NCI-H1417 treated with DMSO at 0.1 percent for 48 hours (cell line): ENCODE data around the gene CCDC85C.

ENCODE experiments used
- DNase-seq: peaks from one replicate; lab custom pipeline; 2025; lab: John Stamatoyannopoulos, UW

Gene CCDC85C

DNA sequence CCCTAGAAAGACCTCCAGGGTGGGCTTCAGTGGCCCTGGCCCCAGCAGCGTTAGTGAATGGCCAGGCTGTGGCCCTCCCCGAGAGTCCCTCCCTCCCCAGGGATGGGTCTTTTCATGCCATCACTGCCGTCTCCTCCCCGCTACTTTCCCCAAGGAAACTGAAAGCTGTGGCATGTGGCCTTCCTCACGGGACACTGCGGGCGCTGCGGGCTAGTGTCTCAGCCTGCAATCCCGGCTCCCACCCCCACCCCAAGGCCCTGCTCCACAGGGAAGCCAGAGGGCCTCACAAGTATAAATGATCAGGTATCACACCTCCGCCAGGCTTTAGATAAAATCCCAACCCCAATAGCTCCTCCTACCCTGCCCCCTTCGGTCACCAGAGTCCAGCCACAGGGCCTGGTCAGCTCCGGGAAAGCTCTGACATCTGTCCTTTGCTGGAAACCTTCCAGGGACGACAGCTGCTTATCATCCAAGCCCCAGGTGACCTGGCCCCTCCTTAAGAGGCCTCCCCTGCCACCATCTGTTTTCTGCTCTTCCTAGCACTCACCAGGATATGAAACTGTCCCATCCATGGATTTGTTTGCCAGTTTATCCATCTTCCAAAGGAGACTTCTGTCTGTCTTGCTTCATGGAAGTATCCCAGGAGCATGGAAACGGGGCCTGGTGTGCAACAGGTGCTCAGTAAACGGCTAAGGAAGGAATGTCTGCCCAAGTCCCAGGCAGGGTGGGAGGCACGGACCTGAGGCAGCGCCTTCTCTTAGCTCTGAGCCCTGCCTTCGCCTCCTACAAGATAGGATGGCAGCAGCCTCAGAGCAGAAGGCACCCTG lies 31.6 kb downstream of the CCDC85C start:
- no peak for DNase-seq

DNA sequence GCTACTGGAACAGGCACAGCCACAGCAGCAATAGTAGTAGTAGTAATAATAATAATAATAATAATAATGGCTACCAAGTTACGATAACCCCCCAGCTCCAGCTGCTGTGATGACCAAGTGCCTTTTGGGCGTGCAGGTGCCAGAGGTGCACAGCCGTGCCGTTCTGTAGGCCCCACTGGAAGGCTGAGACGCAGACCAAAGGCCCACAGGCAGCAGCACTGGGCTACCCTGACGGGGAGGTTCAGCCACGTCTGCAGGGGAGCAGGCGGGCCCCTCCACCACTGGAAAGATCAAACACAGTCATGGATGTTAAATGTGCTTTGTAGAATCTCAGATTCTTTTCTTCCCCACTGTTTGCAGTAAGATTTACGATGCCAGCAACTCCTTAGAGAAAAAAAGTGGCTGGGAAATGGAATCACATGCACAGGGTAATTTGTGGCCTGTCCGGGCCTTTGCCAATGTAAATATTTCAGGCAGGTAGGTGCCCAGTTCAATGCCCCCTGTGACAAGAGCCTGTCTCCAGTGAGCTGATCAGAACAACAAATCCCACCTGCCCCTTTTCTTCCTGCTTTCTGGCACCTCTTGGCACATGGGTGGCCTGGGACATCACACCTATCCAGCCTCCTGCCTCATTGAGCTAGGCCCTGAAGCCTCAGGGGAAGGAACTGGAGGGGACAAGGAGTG lies 32.6 kb downstream of the CCDC85C start:
- DNase-seq, result no peak

DNA sequence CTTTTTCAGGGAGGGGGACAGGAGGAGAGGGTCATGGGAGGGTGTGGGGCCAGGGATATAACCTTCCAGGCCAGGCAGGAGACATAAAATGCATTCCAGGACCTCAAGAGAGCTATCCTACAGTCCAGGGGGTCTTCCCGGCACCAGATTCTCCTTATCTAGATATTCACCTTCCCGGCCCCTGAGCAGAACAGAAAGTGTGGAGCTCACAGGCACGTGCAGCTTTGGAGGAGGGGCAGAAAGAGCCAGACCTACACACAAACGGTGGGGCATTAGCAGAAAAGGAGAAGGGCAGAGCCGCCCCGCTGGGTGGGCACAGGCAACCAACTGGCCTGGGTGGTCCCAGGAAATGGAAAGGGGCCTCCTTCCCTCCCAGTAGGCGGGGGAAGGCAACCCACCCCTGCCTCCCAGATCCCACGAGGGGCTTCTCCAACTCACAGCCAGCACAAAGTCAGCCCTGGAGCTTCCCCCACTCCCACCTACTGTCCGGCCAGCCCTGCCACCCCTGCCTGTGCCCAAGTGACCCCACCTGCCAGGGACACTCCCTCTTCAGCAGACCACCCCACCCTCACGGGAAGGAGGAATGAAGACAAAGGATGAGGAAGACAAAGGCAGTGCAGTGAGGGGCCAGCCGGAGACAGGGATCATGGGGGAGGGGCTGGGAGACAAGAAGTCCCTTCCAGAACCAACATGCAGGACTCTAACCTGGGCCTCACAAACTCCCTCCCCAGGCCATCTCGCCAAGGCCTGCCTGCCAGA lies 33.3 kb downstream of the CCDC85C start:
- DNase-seq, result no peak

DNA sequence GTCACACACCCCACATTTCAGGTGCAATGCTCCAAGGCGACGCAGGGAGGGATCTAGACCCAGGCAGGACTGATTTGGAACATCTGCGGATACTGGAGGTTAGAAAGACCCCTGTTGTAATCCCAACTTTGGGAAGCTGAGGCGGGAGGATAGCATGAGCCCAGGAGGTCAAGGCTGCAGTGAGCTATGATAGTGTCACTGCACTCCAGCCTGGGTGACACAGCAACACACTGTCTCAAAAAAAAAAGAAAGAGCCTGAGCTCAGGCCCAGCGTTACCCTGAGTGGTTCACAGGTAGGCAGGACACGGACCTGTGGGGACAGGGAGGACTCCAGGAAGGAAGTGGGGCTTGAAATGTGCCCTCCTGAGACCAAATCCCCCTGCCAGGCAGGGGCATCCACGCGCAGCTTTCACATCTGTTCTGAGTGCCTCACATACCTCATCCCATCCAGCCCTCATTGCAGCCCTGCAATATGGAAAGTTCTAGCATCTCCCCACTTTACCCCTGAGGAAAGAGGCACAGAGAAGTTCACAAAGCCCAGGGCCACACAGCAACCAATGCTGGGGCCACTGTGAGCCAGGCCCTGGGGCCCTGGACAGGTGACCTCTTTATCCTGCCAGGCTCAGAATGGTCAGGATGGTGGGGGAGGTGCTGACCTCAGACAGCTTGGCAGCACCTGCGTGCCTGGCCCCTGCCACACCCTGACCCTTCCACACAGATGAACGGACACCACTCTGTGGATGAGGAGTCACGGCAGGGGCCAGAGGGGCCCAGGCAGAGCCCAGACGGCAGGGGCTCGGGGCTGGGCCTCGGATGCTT lies 34.1 kb downstream of the CCDC85C start:
- DNase-seq, result no peak

DNA sequence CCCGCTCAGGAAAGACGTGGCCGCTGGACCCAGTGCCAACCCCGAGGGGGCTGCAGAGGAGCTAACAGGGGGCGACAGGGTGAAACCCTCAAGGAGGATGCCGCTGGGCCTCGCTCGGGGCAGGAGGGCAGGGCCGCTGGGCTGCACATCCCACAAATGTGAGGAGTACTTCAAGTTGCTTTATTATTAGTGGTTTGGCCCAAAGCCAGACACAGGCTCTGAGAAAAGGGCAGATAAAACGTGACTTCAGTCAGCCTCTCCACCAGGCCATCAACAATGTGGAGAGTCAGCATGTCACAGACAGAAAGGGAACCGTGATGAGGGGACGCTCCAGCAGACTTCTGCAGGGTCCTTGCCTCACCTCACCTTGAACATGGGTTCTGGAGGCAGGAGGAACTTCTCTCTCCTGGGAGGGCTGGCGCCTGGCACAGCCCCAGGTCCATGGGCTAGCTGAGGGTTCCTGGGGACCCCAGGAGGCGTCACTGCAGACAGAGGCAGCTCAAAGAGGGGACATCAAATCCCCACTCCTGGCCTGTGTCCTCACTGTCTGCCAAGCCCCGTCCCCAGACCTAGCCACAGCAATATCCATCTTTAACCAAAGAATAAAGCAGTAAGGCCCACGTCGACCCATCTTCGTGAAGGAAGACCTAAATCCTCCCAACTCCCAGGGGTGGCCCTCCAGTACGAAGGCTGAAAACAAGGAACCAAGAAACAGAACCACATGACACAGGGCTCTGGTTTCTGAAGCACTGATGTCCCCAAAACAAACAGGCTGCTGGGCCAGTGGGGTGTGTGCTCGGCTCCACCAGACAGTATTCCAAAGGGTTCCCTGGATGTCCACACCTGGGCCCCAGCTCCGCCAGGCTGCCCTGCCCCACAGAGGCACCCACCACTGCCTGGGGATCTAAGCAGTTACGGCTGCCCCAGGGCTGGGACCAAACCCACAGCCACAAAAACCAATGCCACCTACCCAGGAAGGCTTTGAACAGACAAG lies 35.1 kb downstream of the CCDC85C start:
- no peak for DNase-seq

DNA sequence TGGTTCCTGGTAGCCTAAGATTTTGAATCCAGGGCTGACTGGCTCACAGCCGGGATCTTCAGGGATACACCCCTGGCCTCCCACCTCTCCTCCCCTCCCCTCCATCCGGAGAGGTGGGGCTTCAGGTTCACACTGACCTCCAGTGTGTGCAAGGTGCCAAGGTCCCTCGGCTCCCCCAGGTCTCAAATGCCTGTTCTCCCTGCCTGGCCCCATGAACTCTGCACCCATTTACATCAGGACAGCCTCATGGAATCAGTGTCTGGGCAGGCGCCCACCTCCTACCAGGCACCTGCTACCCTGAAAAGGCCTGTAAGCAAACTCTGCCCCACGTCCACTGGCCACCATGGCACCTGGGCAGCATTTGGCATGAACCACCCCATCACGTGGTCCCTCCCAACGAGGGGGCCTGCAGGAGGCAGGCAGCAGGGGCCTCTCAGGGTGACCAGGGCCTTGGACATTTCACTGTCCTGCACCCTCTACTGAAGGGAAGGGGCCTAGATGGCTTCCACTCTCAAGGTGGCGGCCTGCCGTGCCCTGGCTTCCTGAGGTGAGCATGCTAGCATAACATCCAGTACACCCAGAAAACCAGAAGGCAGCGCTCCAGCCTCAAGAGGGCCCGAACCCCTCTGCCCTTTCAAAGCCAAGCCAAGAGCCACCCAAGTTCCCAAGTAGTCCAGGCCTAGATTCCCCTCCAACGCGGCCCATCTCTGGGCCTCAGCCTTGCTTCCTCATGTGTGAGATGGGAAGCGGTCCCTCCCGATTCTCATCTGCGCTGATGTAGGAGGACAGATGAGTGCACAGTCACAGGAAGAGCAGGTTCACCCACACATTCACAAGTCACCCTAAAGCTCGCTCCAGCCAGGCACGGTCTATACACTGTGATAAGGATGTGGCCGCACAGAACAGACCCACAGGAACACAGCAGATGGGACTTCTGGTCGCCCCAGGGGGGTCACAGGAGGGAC lies 37.3 kb downstream of the CCDC85C start:
- no peak for DNase-seq

DNA sequence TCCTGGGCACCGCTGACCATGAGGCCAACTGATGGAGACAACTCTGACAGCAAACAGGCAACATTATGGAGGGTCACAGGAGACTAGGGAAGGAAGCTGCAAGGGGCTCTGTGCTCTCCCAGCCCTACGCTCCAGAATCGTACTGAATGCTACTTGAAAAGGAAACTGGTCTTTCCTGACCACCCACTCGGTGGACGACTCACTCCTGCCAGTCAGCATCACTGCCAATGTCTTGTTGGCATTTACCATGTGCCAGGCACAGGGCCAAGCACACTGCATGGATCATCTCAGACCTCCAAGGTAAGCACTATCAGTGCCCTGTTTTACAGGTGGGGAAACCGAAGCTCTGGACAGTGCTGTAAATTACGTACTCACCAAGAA lies 38.0 kb downstream of the CCDC85C start:
- no peak for DNase-seq

DNA sequence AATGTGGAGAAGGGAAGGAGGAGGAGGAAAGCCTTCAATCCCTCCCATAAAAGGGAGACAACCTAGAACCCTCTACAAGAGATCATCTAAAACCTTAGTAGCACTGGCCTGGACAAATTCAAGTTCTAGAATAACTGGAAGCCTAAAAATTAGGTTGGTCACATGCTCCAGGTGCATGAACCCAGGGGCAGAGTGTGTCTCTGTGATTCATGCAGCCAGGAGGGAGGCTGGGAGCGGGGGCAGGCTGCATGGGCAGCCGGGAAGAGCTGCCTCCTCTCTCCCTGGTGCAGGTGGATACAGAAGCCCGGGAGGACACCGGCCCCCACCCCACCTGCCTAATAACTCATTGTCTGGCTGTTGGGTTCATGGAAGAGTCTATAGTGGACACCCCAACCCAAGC lies 38.6 kb downstream of the CCDC85C start:
- no peak for DNase-seq

DNA sequence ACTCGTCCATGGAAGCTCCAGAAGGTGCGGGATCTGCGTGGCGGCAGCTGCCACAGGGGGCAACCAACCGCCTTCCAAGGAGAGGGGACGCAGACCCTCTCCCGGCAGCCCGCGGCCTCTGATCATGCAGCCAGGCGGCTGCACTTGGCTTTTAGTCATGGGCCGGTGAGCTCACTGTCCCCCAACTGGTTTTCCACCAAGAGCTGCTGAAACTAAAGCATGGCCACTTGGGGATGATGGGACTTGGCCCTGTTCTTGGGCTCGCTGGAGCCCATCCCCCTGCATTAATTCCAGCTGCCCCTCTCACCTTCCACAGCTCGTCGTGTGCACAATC lies 39.1 kb downstream of the CCDC85C start:
- DNase-seq, result no peak

DNA sequence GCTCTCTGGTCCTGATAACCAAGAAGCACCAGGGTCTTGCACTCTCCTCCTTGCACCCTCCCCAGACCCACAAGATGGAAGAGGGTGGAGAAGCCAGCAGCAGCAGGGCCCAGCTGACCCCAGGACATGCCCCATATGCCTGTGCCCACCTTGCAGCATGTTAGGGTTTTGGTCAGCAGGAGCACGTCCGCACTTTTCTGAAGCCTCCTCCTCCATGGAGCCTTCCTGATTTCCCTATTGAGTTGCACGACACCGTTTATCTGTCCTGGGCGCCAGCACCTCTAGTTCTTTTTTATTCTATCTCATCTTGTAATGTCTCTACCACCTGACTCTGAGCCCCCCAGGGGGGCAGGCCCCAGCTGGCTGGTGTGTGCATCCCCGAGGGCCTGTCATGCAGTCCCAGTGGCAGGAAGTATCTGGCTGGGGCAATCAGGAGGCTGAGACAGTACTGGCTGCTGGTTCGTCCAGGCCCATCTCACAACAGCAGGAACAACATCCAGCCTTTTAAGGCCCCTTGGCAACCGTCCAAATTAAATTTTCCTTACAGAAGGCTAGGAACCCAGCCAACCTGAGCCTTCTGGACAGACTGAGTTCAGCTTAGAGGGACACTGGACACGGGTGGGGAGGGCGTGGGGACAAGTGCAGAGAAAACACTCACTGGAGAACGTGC lies 39.6 kb downstream of the CCDC85C start:
- no peak for DNase-seq

DNA sequence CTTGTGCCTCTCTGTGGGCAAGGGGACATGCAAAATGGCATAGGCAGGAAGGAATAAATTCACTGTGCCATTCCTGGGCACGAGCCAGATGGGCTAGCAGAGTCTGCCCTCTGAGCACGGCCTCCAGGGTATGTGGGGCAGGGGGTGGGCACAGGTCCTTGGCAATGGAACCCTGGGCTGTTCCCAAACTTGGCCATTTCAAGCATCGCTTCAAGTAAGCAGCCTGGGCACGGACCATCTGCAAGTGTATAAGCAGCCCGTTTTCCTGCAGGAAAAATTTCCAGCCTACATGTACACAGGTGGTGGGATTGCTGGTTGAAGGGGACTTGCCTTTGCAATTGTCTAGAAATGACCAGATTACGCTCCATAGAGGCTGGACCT lies 40.3 kb downstream of the CCDC85C start:
- no peak for DNase-seq

DNA sequence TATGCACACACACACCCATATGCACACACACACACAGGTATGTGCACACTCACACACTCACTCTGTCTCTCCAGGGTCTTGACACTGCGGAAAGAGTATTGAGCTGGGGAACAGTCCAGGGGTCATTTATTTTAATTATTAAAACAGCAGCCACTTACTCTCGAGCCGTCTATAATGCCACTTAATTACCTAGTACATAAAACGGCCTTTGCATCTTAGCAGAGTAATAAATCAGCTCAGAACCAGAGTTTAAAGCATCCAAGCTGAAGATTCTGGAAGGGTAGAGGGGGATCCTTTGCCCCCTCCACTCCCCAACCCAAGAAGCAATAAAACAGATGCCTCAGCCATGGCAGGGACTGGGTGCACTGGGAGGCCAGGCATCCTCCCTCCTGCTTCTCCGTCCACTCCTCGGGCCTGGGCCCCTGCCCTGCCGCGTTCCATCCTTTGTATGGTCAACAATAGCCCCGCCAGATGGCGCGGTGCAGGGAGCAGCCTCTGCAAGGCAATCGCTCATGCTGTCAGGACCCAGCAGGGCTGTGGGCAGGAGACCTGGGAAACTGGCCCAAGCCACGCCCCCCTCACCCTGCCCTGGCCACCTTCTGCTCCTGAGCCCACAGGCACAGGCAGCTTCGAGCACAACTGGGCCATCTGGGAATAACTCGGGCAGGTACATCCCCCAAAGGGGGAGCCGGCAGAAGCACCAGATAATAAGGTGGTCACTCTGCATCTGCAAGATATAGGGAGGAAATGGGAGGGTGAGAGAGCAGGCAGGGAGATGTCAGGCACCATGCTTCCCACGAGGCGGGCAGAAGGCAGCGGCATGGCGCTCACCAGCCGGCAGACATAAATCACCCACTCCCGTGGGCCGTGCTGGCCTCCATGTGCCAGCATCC lies 40.9 kb downstream of the CCDC85C start:
- DNase-seq, result peak; percentile 64

DNA sequence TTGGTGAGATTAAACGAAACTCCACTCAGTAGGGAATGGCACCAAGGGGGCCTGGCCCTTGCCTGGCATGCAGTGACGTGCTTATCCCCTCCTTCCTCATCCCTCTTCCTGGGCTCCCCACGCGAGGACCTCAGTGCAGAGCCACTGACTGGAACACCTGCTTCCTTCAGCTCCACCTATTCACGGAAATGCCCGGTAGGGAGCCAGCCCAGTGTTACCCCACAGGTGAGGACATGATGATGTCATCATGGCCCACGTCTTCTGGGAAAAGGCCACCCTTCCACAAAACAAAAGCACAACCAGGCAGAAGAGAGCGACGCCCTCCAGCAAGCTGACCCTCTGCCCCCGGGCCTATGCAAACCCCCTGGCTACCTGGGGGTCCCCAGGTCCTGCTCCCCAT lies 42.1 kb downstream of the CCDC85C start:
- DNase-seq, result no peak

DNA sequence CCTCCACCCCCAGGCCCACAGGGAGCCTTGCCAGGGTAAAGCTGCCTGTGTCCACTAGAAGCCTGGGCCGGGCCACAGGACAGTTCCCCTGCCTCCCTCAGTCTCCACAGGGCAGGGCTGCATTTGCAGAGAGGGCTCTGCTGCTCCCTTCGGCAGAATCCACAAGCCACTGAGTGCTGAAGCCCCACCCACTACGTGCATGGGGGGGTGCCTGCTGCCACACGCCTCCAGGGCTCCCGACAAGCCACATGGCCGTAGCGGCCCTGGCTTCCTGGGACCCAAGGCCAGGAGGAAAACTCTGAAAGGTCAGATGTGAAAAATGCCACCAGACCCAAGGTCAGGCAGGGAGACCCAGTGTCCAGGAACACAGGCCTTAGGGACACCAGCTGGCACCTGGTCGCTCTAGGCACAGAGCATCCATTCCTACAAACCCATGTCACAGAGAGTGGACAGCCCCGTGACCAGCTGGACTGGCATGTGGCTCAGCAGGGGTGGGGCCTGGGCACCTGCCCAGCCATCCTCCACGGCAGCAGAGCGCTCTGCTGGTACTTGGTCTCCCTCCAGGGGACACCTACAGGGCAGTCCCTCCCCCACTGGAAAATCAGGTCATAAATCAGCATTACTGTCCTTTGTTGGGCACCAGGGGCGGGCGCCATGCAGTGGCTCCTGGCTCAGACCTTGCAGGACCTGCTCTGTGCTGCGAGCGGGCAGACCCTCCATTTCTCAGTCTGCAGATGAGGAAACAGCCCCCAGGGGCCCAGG lies 42.9 kb downstream of the CCDC85C start:
- DNase-seq, result peak; percentile 92

DNA sequence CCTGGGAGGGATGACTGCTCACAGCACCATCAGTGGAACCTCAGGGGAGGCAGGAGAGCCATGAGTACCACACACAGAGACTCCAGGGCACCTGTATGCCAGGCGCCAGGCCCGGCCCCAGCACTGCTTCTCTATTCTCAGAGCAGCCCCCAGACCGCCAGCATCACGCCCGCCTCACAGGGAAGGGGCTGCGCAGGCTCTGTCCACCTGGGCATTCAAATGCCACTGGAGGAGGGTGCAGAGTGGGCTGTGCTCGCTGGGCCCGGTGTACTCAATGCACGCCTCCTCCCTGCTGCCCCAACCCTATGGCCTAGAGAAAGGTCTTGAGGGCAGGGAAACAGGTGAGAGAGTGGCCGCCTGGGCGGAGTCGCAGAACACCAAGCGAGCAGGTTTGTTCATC lies 43.6 kb downstream of the CCDC85C start:
- DNase-seq, result no peak

DNA sequence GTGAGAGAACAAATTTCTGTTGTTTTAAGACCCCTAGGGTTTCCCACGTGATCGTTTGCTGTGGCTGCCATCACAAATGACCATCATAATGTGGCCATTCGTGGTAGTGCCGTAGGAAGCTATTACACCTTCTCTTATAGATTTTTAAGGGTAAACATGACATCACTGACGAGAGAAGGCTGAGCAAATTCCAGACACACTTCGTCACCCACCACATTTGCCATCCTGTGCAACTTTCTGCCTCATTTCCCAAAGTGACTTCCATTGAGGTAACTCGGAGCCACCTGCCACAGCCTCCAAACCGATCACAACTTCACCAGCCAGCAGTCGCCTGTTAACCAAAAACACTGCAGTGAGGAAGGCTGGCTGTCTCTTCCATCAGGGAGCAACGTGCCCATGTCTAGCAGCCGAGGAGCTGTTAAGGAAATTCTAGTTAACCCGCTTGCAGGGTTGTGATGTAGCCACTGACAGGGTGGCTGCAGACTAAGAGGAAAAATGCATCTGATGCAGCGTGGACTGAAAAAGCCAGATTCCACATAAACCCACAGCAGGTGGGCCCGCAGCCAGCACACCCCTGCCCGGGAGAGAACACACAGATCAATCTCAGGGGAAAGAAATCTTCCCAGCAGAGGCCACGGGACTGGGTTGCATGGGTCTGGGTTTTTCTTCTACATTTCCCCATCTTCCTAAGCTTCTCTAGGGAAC lies 44.6 kb downstream of the CCDC85C start:
- no peak for DNase-seq
